Hepatocyte (in vitro differentiated cells): ENCODE results near the gene TMEM92. TPM values are rescaled to one million over a fixed set of nuclear protein-coding genes. Genes with fewer than 3 reads are reported as not detected.
A peak's percentile ranks its signal among the peaks of the same experiment; 100 is the strongest.

ENCODE experiments used
- DNase-seq: peaks from one replicate; pipeline ENCODE4 v3.0.0-alpha.2; 2016; ENCODE audit warnings: low spot score
- H2AFZ ChIP-seq: fragments of 200-600 bp; sonication (generic); 2 replicates; pipeline ENCODE4 v1.6.0; 2016; ENCODE audit warnings: antibody characterized with exemption, mild to moderate bottlenecking
- H3K27ac ChIP-seq: fragments of 200-600 bp; sonication (generic); 2 replicates; pipeline ENCODE4 v1.5.1; 2016; ENCODE audit warnings: mild to moderate bottlenecking
- H3K27me3 ChIP-seq: fragments of 200-600 bp; sonication (generic); 2 replicates; pipeline ENCODE4 v1.6.1; 2016
- H3K36me3 ChIP-seq: fragments of 200-600 bp; sonication (generic); replicated peaks from 2 replicates; pipeline ENCODE4 v1.5.1; 2016; ENCODE audit warnings: low read depth; ENCODE audit not compliant: insufficient read depth
- H3K4me1 ChIP-seq: fragments of 200-600 bp; sonication (generic); 2 replicates; pipeline ENCODE4 v1.5.1; 2016; ENCODE audit warnings: mild to moderate bottlenecking, moderate library complexity; ENCODE audit not compliant: insufficient read depth
- H3K4me2 ChIP-seq: fragments of 200-600 bp; sonication (generic); 2 replicates; pipeline ENCODE4 v1.6.0; 2016
- H3K4me3 ChIP-seq: fragments of 200-600 bp; sonication (generic); 2 replicates; pipeline ENCODE4 v1.5.1; 2016; ENCODE audit warnings: mild to moderate bottlenecking
- H3K79me2 ChIP-seq: fragments of 200-600 bp; sonication (generic); 2 replicates; pipeline ENCODE4 v1.6.0; 2017; ENCODE audit warnings: mild to moderate bottlenecking
- H3K9me2 ChIP-seq: fragments of 200-600 bp; sonication (generic); replicated peaks from 2 replicates; pipeline ENCODE4 v1.6.0; 2017; ENCODE audit warnings: mild to moderate bottlenecking; ENCODE audit not compliant: insufficient read depth
- H3K9me3 ChIP-seq: fragments of 200-600 bp; sonication (generic); 2 replicates; pipeline ENCODE4 v1.5.1; 2016; ENCODE audit warnings: low read depth, mild to moderate bottlenecking
- H4K20me1 ChIP-seq: fragments of 200-600 bp; sonication (generic); 2 replicates; pipeline ENCODE4 v1.6.0; 2016; ENCODE audit warnings: mild to moderate bottlenecking; ENCODE audit not compliant: insufficient read depth, poor library complexity, severe bottlenecking
- CTCF ChIP-seq: fragments of 200-600 bp; sonication (generic); IDR thresholded peaks from 2 replicates; pipeline ENCODE4 v1.5.1; 2016; ENCODE audit warnings: antibody characterized with exemption, mild to moderate bottlenecking; ENCODE audit not compliant: poor library complexity
- EZH2 ChIP-seq: fragments of 200-600 bp; sonication (generic); IDR thresholded peaks from 2 replicates; pipeline ENCODE4 v1.6.1; 2016; ENCODE audit warnings: antibody characterized with exemption, mild to moderate bottlenecking, borderline replicate concordance
- EZH2phosphoT487 ChIP-seq: fragments of 200-600 bp; sonication (generic); IDR thresholded peaks from one replicate; pipeline ENCODE4 v1.6.1; 2018; ENCODE audit warnings: antibody characterized with exemption, mild to moderate bottlenecking, low read depth, moderate library complexity; ENCODE audit not compliant: unreplicated experiment, severe bottlenecking
- WGBS: methylation state at CpG from one replicate; pipeline ENCODE4 v1.1.6; 2016; ENCODE audit warnings: low lambda C conversion rate; ENCODE audit errors: missing lambda C conversion rate; 5-methylcytosine and 5-hydroxymethylcytosine counted together
- polyA plus RNA-seq: library from polyadenylated mRNA; unstranded; fragments of >200 nt; fragmentation: Nextera tagmentation; extraction: Ambion mirVana; gene quantifications from 2 replicates; pipeline ENCODE4 v1.2.1, GENCODE V29; 2016
- total RNA-seq: library from RNA; depleted of rRNA; stranded (reverse); fragments of >200 nt; gene quantifications from 2 replicates; pipeline ENCODE4 v1.2.3, GENCODE V29; 2014

The TMEM92 gene
- total and polyA plus RNA-seq, 2 experiments from 2014 or later: 6.9 to 21.7 TPM

- H4K20me1 ChIP-seq: no peaks in the 10 kb centered on the region
- 34% methylated on average over 10 of the region's 10 CpGs for WGBS
- no peaks in the 10 kb centered on the region for H3K9me2 ChIP-seq
- H3K4me1 ChIP-seq: no peaks in the 10 kb centered on the region
- peak overlapping the region; percentile 55 for H3K27ac ChIP-seq
- peak; percentile 52 for DNase-seq
- H3K4me2 ChIP-seq: peak overlapping the region; percentile 56
- H3K27me3 ChIP-seq: no peaks in the 10 kb centered on the region
- no peak overlapping the region for H3K4me3 ChIP-seq
- no peaks in the 10 kb centered on the region for H3K9me3 ChIP-seq
- TF ChIP-seq CTCF: no peak
- no peak for TF ChIP-seq EZH2phosphoT487
- no peak for TF ChIP-seq EZH2
- no peaks in the 10 kb centered on the region for H3K79me2 ChIP-seq
- H2AFZ ChIP-seq: no peak overlapping the region
- no peaks in the 10 kb centered on the region for H3K36me3 ChIP-seq
These were observed 44.4 kb downstream of the TMEM92 start for GRCh38 chr17:50318501-50319285.

- Histone ChIP-seq H3K9me3 (no peaks in the 10 kb centered on the region), H3K27ac (peak overlapping the region; percentile 55), H3K36me3 (no peaks in the 10 kb centered on the region), H3K4me1 (no peaks in the 10 kb centered on the region), H3K9me2 (no peaks in the 10 kb centered on the region), H2AFZ (no peak overlapping the region), H3K4me3 (no peak overlapping the region), H4K20me1 (no peaks in the 10 kb centered on the region), H3K27me3 (no peaks in the 10 kb centered on the region), H3K79me2 (no peaks in the 10 kb centered on the region), H3K4me2 (peak overlapping the region; percentile 56)
- 65% methylated on average over 12 of the region's 12 CpGs for WGBS
- TF ChIP-seq EZH2phosphoT487 (no peak), EZH2 (no peak), CTCF (no peak)
- DNase-seq: no peak
These were observed 45.2 kb downstream of the TMEM92 start for GRCh38 chr17:50319306-50320004.

GRCh38 chr17:50322271-50322670 lies 48.0 kb downstream of the TMEM92 start:
- no peaks in the 10 kb centered on the region for H3K9me3 ChIP-seq
- H3K27me3 ChIP-seq: no peaks in the 10 kb centered on the region
- no peaks in the 10 kb centered on the region for H3K36me3 ChIP-seq
- no peak overlapping the region for H3K4me3 ChIP-seq
- WGBS: 78% methylated on average over 7 of the region's 7 CpGs
- no peak overlapping the region for H3K4me2 ChIP-seq
- no peak for DNase-seq
- H3K4me1 ChIP-seq: no peaks in the 10 kb centered on the region
- TF ChIP-seq EZH2phosphoT487 (no peak), EZH2 (no peak), CTCF (no peak)
- H3K79me2 ChIP-seq: no peaks in the 10 kb centered on the region
- H2AFZ ChIP-seq: no peak overlapping the region
- H4K20me1 ChIP-seq: no peaks in the 10 kb centered on the region
- H3K9me2 ChIP-seq: no peaks in the 10 kb centered on the region
- H3K27ac ChIP-seq: no peak overlapping the region
